Activated CD4-positive, alpha-beta memory T cell treated with anti-CD3 and anti-CD28 coated beads for 36 hours (primary cell): ENCODE measurements around the gene NYAP1. TPM values are rescaled to one million over a fixed set of nuclear protein-coding genes. Genes with fewer than 3 reads are reported as not detected.
A peak's percentile ranks its signal among the peaks of the same experiment; 100 is the strongest.

Experiments used
- CTCF ChIA-PET: fragments of 350-600 bp; sonication (Branson Sonifier 250); formaldehyde crosslinking; loops from one replicate; lab custom pipeline; 2021; ENCODE audit warnings: antibody characterized with exemption, inconsistent platforms; lab: Charles Lee
- POLR2A ChIA-PET: fragments of 350-600 bp; sonication (Branson Sonifier 250); formaldehyde crosslinking; loops from one replicate; lab custom pipeline; 2021; ENCODE audit warnings: antibody characterized with exemption; lab: Charles Lee
- DNase-seq: peaks from one replicate; pipeline ENCODE4 v3.0.0-alpha.2; 2020
- H3K27ac Mint-ChIP-seq: one replicate; pipeline ENCODE4 v1.8.0; 2021; ENCODE audit warnings: mixed read lengths
- H3K27me3 Mint-ChIP-seq: one replicate; pipeline ENCODE4 v1.8.0; 2021; ENCODE audit warnings: mixed read lengths
- H3K36me3 Mint-ChIP-seq: one replicate; pipeline ENCODE4 v1.8.0; 2021; ENCODE audit warnings: mixed read lengths
- H3K4me1 Mint-ChIP-seq: one replicate; pipeline ENCODE4 v1.8.0; 2021; ENCODE audit warnings: low read depth, mixed read lengths
- H3K4me3 Mint-ChIP-seq: one replicate; pipeline ENCODE4 v1.8.0; 2021; ENCODE audit warnings: mild to moderate bottlenecking, mixed read lengths
- H3K9me3 Mint-ChIP-seq: one replicate; pipeline ENCODE4 v1.8.0; 2021; ENCODE audit warnings: mixed read lengths
- intact Hi-C: fragments of 100-400 bp; cut with micrococcal nuclease; formaldehyde crosslinking; loops from one replicate; pipeline ENCODE4 v1.15.1; 2023
- total RNA-seq, 2 experiments: library from RNA; stranded (reverse); gene quantifications; one replicate each; pipeline ENCODE4 v1.2.3, GENCODE V29; 2021

NYAP1 gene
- total RNA-seq, 2 experiments from 2014 or later: 0.17 to 0.24 TPM

GRCh38 chr7:100475549-100475948 lies 8.2 kb upstream of the NYAP1 start:
- Mint-ChIP-seq H3K4me1 (peaks cover 47% of the 10 kb centered on the region), H3K9me3 (no peaks in the 10 kb centered on the region), H3K27ac (peak overlapping the region; percentile 92), H3K27me3 (no peaks in the 10 kb centered on the region), H3K36me3 (peaks cover 33% of the 10 kb centered on the region), H3K4me3 (peak overlapping the region; percentile 95)
- ChIA-PET CTCF (interaction anchor here (0.8 to 9.7 kb wide), 4 partner anchors 8 to 87 kb away, joined by 3 to 104 read pairs (median 8); partner anchors contain the start of gene NYAP1), POLR2A (interaction anchor here (1.2 kb wide), 1 partner anchor 74 kb away, joined by 3 read pairs; no protein-coding TSS in a partner anchor)
- DNase-seq: peak; percentile 35
- intact Hi-C loops: loop anchor here (10.0 kb wide), 1 partner anchor 379 kb away; the partner anchor contains the start of gene SLC12A9

DNA sequence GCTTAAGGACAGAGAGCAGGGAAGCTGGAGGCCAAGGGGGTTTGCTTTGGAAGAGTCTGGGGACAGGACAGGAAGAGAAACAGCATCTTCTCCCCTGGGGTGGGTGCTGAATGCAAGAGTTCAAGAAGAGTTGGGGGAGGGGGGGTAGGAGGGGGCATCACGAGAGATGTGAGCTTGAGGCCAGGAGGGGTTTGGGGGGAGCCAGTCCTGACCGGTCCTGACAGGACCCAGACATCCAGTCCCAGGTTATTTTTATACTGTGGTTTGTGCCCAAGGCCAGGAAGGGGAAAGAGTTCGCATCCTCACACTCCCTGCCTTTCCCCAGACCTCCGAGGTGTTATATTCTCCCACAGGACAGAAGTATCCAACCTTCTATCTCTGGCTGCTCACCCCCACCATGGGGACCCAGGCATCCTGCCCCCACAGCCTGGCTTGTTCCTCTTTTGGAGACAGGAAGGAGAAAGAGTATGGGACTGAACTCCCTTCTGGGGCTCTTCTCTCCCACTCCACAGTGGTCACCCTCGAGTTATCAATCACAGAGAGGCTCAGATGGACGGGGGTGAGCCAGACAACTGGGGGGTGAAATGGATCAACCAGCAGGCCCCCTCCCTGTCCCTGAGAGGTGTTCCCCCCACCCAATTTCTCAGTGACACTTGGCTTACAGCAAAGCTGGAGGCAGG lies 7.5 kb upstream of the NYAP1 start:
- POLR2A ChIA-PET: interaction anchor here (1.2 kb wide), 1 partner anchor 73 kb away, joined by 3 read pairs; no protein-coding TSS in a partner anchor
- H3K36me3 Mint-ChIP-seq: peaks cover 33% of the 10 kb centered on the region

GRCh38 chr7:100476903-100477870 lies 6.5 kb upstream of the NYAP1 start:
- H3K36me3 Mint-ChIP-seq: peaks cover 31% of the 10 kb centered on the region
- peaks cover 47% of the 10 kb centered on the region for H3K4me1 Mint-ChIP-seq
- peak overlapping the region; percentile 78 for H3K27ac Mint-ChIP-seq
- H3K9me3 Mint-ChIP-seq: no peaks in the 10 kb centered on the region
- H3K27me3 Mint-ChIP-seq: no peaks in the 10 kb centered on the region
- ChIA-PET POLR2A (interaction anchor here (0.6 to 2.8 kb wide), 7 partner anchors 62 to 212 kb away, joined by 3 to 15 read pairs (median 4); partner anchors contain the start of genes AGFG2 and FBXO24), CTCF (interaction anchor here (0.6 to 9.7 kb wide), 12 partner anchors 8 to 460 kb away, joined by 3 to 104 read pairs (median 4); partner anchors contain the start of genes POP7 and SPACDR)
- peak; percentile 77 for DNase-seq
- intact Hi-C loops: loop anchor here (10.0 kb wide), 1 partner anchor 378 kb away; the partner anchor contains the start of gene SLC12A9
- peak overlapping the region; percentile 95 for H3K4me3 Mint-ChIP-seq

More for the DNA sequence above, 7.5 kb upstream of the NYAP1 start:
- peak overlapping the region; percentile 92 for H3K27ac Mint-ChIP-seq
- H3K4me3 Mint-ChIP-seq: peak overlapping the region; percentile 95
- CTCF ChIA-PET: interaction anchor here (1.3 to 9.7 kb wide), 3 partner anchors 13 to 86 kb away, joined by 4 to 104 read pairs (median 5); partner anchors contain the start of gene SPACDR
- no peak for DNase-seq
- H3K27me3 Mint-ChIP-seq: no peaks in the 10 kb centered on the region
- H3K9me3 Mint-ChIP-seq: no peaks in the 10 kb centered on the region
- H3K4me1 Mint-ChIP-seq: peaks cover 47% of the 10 kb centered on the region
- intact Hi-C loops: loop anchor here (10.0 kb wide), 1 partner anchor 379 kb away; the partner anchor contains the start of gene SLC12A9

- peak overlapping the region; percentile 95 for H3K27ac Mint-ChIP-seq
- no peak for DNase-seq
- H3K36me3 Mint-ChIP-seq: peaks cover 31% of the 10 kb centered on the region
- H3K9me3 Mint-ChIP-seq: no peaks in the 10 kb centered on the region
- POLR2A ChIA-PET: interaction anchor here (0.6 to 2.8 kb wide), 7 partner anchors 61 to 375 kb away, joined by 3 to 15 read pairs (median 4); partner anchors contain the start of genes AGFG2, FBXO24 and SLC12A9
- intact Hi-C loops: loop anchor here (10.0 kb wide), 1 partner anchor 377 kb away; the partner anchor contains the start of gene SLC12A9
- no peaks in the 10 kb centered on the region for H3K27me3 Mint-ChIP-seq
- peak overlapping the region; percentile 95 for H3K4me3 Mint-ChIP-seq
- peaks cover 50% of the 10 kb centered on the region for H3K4me1 Mint-ChIP-seq
- CTCF ChIA-PET: interaction anchor here (0.7 to 9.7 kb wide), 11 partner anchors 8 to 461 kb away, joined by 3 to 104 read pairs (median 5); partner anchors contain the start of genes POP7 and SPACDR
These were observed 5.9 kb upstream of the NYAP1 start for GRCh38 chr7:100477871-100478267.

- Mint-ChIP-seq H3K36me3 (peaks cover 23% of the 10 kb centered on the region), H3K4me3 (peak within 1 kb of the TSS; percentile 95), H3K27me3 (no peaks in the 10 kb centered on the region), H3K4me1 (peaks cover 40% of the 10 kb centered on the region), H3K9me3 (no peaks in the 10 kb centered on the region), H3K27ac (peak within 1 kb of the TSS; percentile 95)
- CTCF ChIA-PET: interaction anchor here (0.7 to 9.7 kb wide), 7 partner anchors 10 to 373 kb away, joined by 3 to 104 read pairs (median 7); partner anchors contain the start of genes MEPCE and SLC12A9
- DNase-seq: peak; percentile 95
- intact Hi-C loops: loop anchor here (1.0 to 10.0 kb wide), 7 partner anchors 43 to 376 kb away; partner anchors contain the start of genes AGFG2, FBXO24, GNB2 and LRCH4
- POLR2A ChIA-PET: interaction anchor here (0.5 to 2.8 kb wide), 6 partner anchors 42 to 227 kb away, joined by 3 to 15 read pairs (median 4); partner anchors contain the start of genes FBXO24, LRCH4 and POP7
These were observed 4.6 kb upstream of the NYAP1 start, which contains the start of gene TSC22D4 for GRCh38 chr7:100478958-100479660. TSS of gene TSC22D4 (minus strand) at chr7:100479214. CDS start at chr7:100478038, 1,176 bp downstream.

- CTCF ChIA-PET: interaction anchor here (1.6 to 9.7 kb wide), 5 partner anchors 12 to 211 kb away, joined by 3 to 104 read pairs (median 11); no protein-coding TSS in a partner anchor
- POLR2A ChIA-PET: no interaction called here
- intact Hi-C loops: no loop called here
- Mint-ChIP-seq H3K27ac (peak overlapping the region; percentile 43), H3K9me3 (no peaks in the 10 kb centered on the region), H3K27me3 (no peaks in the 10 kb centered on the region), H3K36me3 (peaks cover 11% of the 10 kb centered on the region), H3K4me3 (no peak overlapping the region), H3K4me1 (peaks cover 18% of the 10 kb centered on the region)
- DNase-seq: no peak
These were observed 2.3 kb upstream of the NYAP1 start for GRCh38 chr7:100481466-100481865.

- no peak overlapping the region for H3K27ac Mint-ChIP-seq
These were observed 1.0 kb upstream of the NYAP1 start for GRCh38 chr7:100482728-100483089.

GRCh38 chr7:100483090-100483721 lies 521 bp upstream of the NYAP1 start:
- POLR2A ChIA-PET: no interaction called here

More at GRCh38 chr7:100482728-100483089, 1.0 kb upstream of the NYAP1 start:
- ChIA-PET POLR2A (interaction anchor here (0.6 kb wide), 1 partner anchor 197 kb away, joined by 3 read pairs; no protein-coding TSS in a partner anchor), CTCF (interaction anchor here (0.6 to 2.3 kb wide), 22 partner anchors 8 to 350 kb away, joined by 3 to 17 read pairs (median 4); partner anchors contain the start of genes AGFG2, FBXO24 and LRCH4)
- Mint-ChIP-seq H3K27me3 (no peaks in the 10 kb centered on the region), H3K4me3 (peak overlapping the region; percentile 82), H3K9me3 (no peaks in the 10 kb centered on the region), H3K36me3 (peaks cover 4% of the 10 kb centered on the region), H3K4me1 (peaks cover 10% of the 10 kb centered on the region)
- no peak for DNase-seq
- intact Hi-C loops: loop anchor here (1.0 kb wide), 1 partner anchor 13 kb away; no protein-coding TSS in a partner anchor

GRCh38 chr7:100484673-100485045 lies 932 bp downstream of the NYAP1 start:
- Mint-ChIP-seq H3K4me1 (peaks cover 9% of the 10 kb centered on the region), H3K9me3 (no peaks in the 10 kb centered on the region), H3K4me3 (no peak overlapping the region), H3K27me3 (no peaks in the 10 kb centered on the region), H3K36me3 (no peaks in the 10 kb centered on the region), H3K27ac (no peak overlapping the region)
- ChIA-PET POLR2A (no interaction called here), CTCF (no interaction called here)
- intact Hi-C loops: no loop called here
- no peak for DNase-seq

More at GRCh38 chr7:100483090-100483721, 521 bp upstream of the NYAP1 start:
- peak; percentile 85 for DNase-seq
- no peak overlapping the region for H3K27ac Mint-ChIP-seq
- H3K9me3 Mint-ChIP-seq: no peaks in the 10 kb centered on the region
- intact Hi-C loops: loop anchor here (1.0 kb wide), 1 partner anchor 14 kb away; no protein-coding TSS in a partner anchor
- CTCF ChIA-PET: interaction anchor here (0.6 to 2.3 kb wide), 21 partner anchors 9 to 351 kb away, joined by 3 to 17 read pairs (median 5); partner anchors contain the start of genes AGFG2, FBXO24 and LRCH4
- H3K36me3 Mint-ChIP-seq: peaks cover 2% of the 10 kb centered on the region
- no peaks in the 10 kb centered on the region for H3K27me3 Mint-ChIP-seq
- peak overlapping the region; percentile 82 for H3K4me3 Mint-ChIP-seq
- H3K4me1 Mint-ChIP-seq: peaks cover 10% of the 10 kb centered on the region

DNA sequence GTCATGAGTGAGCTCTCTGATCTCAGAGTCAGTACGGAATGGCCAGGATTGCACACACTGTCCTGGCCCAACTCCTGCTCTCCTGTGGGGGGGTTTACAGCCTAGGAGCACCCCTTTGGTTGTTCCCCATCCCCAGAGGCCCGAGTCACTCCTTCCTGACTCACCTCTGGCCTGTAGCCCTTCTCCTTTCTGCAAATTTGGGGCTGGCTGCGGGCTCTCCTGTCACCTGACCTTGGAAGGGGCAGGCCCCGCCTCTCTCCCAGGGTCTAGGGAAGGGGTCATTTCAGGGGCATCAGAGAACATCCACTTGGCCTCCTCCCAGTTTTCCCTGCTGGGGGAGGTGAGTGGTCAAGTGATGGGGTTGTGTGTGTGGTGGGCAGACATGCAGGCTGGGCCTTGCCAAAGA lies 1.7 kb downstream of the NYAP1 start:
- H3K9me3 Mint-ChIP-seq: no peaks in the 10 kb centered on the region
- ChIA-PET CTCF (interaction anchor here (1.3 kb wide), 1 partner anchor 57 kb away, joined by 3 read pairs; no protein-coding TSS in a partner anchor), POLR2A (no interaction called here)
- intact Hi-C loops: no loop called here
- no peak for DNase-seq
- H3K4me3 Mint-ChIP-seq: no peak overlapping the region
- H3K27me3 Mint-ChIP-seq: no peaks in the 10 kb centered on the region
- peaks cover 8% of the 10 kb centered on the region for H3K4me1 Mint-ChIP-seq
- H3K27ac Mint-ChIP-seq: no peak overlapping the region
- H3K36me3 Mint-ChIP-seq: no peaks in the 10 kb centered on the region
